ENCODE data around the gene ROBO1.

Gene ROBO1

DNA sequence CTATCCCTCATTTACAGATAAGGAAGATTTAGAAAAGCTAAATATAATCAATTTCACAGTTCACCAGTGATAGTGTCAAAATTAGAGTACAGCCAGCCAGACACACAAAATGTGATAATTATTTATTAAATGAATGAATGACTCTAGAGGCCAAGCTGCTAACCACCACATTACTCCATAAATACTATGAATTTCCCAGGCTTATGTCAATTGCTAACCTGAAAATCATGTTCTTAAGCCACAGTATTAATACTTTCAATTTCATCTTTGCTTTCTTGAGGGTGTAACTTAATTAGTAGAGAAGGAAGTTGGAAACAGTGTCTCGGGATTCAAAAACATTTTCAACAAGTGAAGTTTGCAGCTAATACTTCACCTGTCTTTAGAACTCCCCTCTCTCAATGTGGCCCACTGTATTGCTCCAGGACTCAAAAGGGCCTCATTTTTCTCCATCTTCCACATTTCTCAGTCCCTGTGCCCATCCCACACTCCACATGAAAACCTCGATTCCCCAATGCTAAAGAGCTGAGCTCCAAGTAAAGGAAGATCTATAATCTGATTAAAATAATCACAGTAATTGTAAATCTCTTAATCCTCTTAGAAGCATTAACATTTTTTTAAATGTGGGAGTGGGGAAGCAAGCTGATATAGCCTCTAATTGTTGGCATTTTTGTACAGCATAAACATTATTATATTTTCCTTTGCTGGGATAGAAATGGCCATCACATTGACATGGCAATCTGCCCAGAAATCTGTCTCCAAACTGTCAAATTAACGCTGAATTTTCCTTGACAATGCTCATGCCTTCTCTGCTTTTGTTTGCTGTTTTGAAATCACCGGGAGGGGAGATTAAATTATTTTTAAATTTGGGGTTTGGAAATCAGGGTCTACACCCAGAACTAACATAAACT is 765.1 kb downstream of the ROBO1 start:
- no peak for DNase-seq

DNA sequence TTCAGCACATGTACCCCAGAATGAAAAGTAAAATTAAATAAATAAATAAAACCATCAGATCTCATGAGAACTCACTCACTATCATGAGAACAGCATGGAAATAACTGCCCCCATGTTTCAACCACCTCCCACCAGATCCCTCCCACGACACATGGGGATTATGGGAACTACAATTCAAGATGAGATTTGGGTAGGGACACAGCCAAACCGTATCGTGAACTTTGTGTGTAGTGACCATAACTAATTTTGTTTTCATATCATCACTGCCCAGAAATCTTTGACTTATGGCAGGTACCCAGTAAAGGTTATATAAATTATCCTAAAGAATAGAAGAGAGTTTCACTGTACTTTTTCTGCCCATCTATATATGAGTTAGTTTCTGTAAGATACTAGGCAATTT is 766.5 kb downstream of the ROBO1 start:
- DNase-seq = no peak

DNA sequence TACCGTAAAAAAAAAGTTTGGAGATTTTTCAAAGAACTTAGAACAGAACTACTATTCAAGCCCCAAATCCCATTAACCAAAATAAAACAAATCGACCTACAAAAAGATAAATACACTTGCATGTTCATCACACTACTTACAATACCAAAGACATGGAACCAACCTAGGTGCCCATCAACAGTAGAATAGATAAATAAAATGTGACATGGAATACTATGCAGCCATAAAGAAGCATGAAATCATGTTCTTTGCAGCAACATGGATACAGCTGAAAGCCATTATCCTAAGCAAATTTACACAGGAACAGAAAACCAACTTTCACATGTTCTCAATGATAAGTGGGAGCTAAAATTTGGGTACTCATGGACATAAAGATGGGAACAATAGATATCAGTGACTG is 768.7 kb downstream of the ROBO1 start:
- no peak for DNase-seq

DNA sequence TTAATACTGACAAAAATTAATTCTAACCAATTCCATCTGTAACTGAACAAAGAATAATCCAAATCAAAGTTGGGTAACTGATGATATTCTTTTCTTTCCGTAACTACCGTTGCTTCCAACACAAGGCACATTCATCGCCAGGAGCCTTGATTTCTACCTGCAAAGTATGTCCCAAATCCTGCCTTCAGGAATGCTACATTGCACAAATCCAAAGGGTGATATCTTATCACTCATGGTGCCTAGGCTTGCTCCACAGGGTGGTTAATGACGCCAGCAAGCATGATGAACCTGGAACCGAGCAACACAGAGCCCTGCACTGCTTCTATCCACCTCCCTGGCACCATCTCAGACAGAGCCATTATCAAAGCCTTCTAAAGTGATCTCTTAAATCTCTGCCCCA is 772.7 kb downstream of the ROBO1 start:
- DNase-seq = no peak

GRCh38 chr3:78994174-78995027 is 773.4 kb downstream of the ROBO1 start:
- no peak for DNase-seq

DNA sequence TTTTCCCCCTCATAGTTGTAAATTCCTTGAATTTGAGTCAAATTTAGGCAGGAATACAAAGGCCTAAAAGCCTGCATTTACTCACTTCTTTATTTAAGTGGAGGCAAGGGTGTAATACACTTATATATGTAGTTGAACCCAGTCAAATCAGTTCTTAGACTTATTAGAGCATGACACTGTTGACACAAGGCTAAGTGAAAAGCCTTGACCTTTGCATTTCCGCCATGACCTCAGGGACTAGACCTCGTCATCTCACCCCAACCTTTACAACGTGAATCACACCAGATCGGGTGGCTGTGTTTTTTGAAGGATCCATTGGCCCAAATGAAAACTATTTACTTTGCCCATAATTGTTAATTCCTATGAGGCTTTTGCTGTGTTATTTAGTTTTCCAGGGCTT is 774.4 kb downstream of the ROBO1 start:
- DNase-seq = no peak

DNA sequence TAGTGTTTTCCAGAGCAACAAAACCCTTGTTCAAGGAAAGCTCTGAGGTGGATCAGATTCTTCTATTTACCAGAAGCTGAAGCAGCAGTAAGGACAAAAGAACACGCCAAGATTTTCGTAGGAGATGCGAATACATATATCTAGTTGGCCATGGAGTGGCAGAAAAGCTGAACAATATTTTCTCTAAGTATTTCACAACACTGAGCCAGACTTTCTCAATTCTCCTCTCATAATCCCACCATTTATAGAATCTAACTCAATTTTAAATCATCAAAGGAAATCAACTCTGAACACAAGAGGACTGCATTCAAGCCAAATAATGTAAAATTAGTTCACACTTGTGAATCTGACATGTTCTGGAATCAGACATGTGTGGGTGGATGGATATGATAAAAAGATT is 775.0 kb downstream of the ROBO1 start:
- DNase-seq = no peak

GRCh38 chr3:78992400-78992799 is 775.4 kb downstream of the ROBO1 start:
- DNase-seq = no peak

- no peak for DNase-seq
Measured at GRCh38 chr3:78991656-78992055, 776.1 kb downstream of the ROBO1 start.

- no peak for DNase-seq
Measured at GRCh38 chr3:78990156-78990555, 777.6 kb downstream of the ROBO1 start.

- no peak for DNase-seq
Measured at GRCh38 chr3:78988324-78988723, 779.5 kb downstream of the ROBO1 start.

DNA sequence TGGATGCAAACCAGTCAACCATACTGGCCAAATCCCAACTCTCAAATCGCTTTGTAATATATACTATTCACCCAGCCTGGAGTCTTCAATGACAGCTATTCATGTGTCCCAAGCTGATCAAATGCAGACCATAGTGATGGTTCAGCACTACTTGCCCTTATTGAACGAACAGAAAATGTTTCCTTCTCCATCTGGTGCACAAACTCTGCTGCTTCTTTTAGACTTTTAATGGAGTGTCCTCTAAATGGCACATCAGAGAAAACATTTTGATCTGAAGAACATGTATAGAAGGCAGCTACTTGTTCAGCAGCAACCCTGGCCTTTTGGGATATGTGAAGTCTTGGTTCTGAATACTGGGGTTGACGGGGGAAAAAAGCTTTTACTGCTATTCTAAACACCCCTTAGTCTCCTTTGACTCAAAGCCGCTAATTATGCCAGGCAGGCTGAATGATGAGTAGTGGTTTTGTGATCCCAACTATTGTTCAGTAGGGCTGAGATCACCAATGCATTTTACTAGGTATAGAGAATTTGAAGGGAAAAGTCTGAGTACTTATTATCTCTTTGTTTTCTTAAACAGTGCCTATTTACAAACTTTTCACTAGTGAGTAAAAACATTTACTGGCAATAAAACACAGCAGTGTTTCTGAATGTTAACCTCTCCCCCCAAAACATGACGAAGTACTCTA is 781.2 kb downstream of the ROBO1 start:
- DNase-seq = no peak

- no peak for DNase-seq
Measured at GRCh38 chr3:78985981-78986380, 781.8 kb downstream of the ROBO1 start.

GRCh38 chr3:78979028-78979427 is 788.8 kb downstream of the ROBO1 start:
- no peak for DNase-seq

DNA sequence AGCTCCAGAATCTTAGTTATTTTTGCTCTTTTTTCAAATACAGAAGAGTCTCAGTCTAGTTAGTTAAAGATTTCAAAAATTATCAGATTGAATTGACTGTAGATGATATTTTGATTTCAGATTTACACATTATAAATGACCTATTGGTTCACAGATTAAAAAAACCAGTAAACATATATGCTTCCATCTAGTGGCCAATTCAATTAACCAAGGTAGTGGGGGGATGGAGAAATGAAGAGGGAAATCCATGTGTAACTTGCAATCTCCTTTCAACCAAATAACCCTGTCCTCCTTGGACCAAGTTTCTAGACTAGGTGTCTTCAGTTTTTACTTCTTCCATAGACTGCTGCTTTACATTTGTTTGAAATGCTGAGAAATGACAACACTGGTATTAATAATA is 789.8 kb downstream of the ROBO1 start:
- peak; percentile 5 to 6 for DNase-seq

DNA sequence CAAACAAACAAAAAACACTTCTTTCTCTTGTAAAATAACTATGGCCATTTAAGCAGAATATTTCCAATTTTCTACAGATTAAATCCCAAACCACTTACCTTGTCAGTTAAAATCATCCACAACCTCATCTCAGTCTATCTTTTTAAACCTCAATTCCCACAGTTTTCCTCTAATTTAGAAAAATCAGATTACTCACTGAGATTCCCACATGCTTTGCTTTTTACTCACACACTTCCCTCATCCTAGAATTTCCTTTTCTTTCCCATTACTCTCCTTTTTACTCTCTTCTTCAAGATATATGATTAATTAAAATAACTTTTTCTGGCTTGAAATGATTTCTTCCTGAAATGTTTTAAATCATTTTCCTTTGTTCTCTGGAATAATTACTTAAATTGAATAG is 790.7 kb downstream of the ROBO1 start:
- no peak for DNase-seq

- DNase-seq = no peak
Measured at GRCh38 chr3:78976200-78976599, 791.6 kb downstream of the ROBO1 start.

- DNase-seq = no peak
Measured at GRCh38 chr3:78974181-78974790, 793.5 kb downstream of the ROBO1 start.

DNA sequence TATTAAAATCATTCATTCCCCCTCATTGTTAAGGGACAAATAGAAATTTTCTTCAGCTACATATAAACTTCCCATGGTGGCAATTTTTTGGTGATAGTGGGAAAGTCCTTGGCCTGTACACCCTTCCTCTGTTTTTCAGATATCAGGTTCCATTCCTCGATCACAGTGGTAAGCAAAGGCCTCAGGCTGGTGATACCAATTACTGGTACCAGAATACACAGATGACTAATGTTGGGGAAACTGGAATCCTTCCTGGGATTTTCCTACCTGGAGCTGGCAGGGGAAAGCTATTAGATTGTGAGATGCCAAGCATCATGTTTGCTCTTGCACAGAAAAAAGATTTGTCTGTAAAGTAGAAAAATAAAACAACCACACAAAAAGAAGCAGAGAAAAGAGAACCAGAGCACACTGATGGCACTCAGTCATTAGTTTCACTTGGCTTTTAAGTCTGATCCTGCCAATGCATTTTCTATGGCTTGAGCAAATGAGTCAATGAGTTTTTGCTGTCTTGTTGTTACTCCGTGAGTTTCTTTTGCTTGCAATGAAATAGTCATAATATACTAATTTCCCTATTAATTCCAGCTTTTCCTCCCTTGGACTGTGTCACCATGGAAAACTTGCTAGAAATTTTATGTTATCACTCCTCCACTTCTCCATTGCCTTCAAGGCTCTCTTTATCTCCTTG is 795.0 kb downstream of the ROBO1 start:
- no peak for DNase-seq

- DNase-seq = no peak
Measured at GRCh38 chr3:78970656-78971055, 797.1 kb downstream of the ROBO1 start.

- DNase-seq = no peak
Measured at GRCh38 chr3:78969483-78969882, 798.3 kb downstream of the ROBO1 start.

DNA sequence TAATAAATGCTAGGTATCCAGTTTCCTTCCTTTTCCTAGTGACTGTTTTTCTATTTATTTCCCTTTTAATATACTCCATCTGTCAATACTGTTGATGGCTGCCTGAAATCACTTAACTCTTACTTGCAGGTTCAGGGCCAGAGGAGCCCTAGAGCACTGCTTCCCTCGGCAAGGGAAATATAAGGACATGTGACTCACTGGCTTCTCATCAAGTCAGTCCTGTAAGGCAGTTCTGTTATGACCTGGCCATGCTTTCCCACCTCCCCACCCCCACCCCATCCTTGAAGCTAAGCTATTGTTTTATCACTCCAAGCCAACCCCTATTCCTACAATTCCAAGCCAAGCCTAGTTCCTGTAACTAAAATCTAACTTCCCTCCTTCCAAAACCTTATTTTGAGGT is 800.7 kb downstream of the ROBO1 start:
- no peak for DNase-seq

All from AML-193 (cell line).